NCI-H1436 (cell line): ENCODE measurements around the gene AP5S1.
"Not testable (repeated sequence)": the region's sequence is repeated elsewhere in the genome, so short reads cannot be mapped to it uniquely, and the experiment has no call there.

ENCODE experiments used
- DNase-seq: peaks from one replicate; lab custom pipeline; 2025; lab: John Stamatoyannopoulos, UW

AP5S1 gene

GRCh38 chr20:3794168-3794567 lies 26.2 kb upstream of the AP5S1 start:
- not testable (repeated sequence) for DNase-seq

GRCh38 chr20:3794701-3795420 lies 25.5 kb upstream of the AP5S1 start:
- DNase-seq = no peak

DNA sequence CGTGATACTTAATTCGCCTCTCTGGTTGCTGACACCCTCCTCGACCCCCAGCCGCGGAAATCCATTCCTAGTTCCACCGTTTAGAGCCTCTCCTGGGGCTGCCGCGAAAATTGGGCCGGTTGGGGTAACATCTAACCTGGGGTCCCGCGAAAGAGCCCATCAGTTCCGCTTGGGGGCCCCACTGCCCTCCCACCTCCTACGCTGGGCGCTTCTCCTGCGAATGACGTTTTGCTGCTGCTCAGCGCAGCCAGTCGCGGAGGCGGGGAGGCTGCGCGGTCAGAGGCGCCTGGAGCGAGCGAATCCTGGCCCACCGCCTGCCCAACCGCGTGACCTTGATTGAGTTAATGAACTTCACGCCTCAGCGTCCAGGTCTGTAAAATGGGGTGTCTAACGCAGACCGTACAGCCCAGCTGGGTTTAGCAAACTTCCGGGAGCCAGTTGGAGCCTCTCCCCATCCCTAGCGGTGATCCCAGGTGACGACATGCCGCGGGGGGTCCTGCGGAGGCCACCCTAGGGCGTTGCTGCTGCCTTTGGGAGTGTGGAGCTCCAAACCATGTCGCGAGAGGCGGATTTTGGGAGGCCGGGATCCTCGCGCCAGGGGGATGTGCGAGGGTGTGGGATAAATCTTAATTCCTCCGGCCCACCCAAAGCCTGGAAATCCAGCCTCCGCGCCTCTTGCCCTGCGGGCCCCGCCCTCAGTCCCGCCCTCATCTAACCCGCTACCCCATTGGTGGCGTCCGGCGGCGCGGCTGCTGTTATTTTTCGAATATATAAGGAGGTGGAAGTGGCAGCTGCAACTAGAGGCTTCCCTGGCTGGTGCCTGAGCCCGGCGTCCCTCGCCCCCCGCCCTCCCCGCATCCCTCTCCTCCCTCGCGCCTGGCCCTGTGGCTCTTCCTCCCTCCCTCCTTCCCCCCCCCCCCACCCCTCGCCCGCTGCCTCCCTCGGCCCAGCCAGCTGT lies 24.6 kb upstream of the AP5S1 start, which contains the start of gene CDC25B:
CDC25B (plus strand) TSS at position 800 of the 958 bp plus-strand sequence. CDS start 222 bp downstream, outside the sequence.
- peak; percentile 92 for DNase-seq

DNA sequence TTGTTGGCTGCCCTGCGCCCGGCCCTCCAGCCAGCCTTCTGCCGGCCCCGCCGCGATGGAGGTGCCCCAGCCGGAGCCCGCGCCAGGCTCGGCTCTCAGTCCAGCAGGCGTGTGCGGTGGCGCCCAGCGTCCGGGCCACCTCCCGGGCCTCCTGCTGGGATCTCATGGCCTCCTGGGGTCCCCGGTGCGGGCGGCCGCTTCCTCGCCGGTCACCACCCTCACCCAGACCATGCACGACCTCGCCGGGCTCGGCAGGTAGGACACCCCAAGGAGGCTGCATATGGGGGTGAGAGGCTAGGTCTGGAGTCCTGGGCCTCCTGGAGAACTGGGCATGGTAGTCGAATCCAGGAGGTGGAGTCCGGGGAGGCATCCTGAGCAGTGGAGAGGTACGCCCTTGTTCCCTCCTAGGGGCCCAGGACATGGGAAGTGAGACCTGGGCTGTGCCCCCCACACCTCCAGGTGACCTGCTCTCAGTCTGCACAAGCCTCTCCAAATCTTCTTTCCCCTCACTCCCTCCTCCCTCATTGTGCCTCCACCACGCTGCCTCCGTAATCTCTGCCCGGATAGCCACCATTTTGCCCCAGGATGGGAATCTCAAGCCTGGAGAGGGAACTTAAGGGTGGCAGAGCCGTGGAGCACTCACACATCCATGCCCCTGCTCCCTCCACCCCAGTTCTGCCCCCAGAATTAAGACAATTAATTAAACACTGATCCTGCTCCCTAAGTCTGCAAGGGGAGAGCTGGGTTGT lies 23.7 kb upstream of the AP5S1 start:
- no peak for DNase-seq

GRCh38 chr20:3797226-3797545 lies 23.2 kb upstream of the AP5S1 start:
- no peak for DNase-seq

DNA sequence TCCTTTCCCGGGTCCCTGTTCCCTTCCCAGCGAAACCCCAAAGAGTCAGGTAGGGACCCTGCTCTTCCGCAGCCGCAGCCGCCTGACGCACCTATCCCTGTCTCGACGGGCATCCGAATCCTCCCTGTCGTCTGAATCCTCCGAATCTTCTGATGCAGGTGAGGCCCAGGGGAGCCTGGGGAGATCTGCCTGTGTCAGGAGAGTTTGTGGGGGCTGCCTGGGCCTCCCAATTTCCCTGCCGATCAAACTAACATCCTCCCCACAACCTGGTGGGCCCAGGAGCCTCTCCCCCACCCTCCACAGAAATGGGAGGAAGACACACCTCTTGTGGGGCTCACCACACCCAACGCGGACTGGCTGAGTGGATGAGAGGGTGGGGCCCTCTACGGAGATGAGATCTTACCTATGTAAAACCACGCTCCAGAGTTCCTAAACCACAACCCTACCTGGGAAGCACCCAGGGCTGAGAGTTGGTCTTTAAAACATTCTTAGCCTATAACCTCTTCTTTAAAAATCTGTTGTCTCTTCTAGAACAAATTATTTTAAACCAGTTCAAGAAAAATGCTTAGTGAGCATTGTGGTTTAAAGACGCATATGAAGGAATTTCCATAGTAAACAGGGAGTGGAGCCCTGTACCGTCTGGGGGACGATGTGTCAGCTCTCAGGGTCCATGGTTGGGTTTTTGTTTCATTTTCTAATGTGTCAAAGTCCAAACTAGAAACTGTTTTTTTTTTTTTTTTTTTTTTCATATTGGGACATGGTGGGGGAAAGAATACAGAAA lies 22.6 kb upstream of the AP5S1 start:
- peak; percentile 48 for DNase-seq

- no peak for DNase-seq
Observed at GRCh38 chr20:3798373-3798768, 22.0 kb upstream of the AP5S1 start.

DNA sequence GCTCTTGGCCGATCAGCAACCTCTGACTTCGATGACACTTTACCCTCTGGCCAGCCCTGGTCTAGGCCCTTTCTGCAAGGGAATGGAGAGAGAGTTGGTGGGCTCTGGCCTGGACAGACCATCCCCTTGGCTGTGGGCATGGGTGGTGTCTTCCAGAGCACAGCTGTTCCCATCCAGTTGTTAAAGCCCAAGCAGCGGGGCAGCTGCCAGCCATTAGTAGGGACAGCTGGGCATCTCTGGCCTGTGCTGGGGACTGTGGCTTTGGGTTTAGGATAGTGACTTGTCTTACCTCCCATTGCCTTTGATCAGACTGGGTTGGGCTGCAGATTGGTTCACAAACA lies 21.5 kb upstream of the AP5S1 start:
- no peak for DNase-seq

DNA sequence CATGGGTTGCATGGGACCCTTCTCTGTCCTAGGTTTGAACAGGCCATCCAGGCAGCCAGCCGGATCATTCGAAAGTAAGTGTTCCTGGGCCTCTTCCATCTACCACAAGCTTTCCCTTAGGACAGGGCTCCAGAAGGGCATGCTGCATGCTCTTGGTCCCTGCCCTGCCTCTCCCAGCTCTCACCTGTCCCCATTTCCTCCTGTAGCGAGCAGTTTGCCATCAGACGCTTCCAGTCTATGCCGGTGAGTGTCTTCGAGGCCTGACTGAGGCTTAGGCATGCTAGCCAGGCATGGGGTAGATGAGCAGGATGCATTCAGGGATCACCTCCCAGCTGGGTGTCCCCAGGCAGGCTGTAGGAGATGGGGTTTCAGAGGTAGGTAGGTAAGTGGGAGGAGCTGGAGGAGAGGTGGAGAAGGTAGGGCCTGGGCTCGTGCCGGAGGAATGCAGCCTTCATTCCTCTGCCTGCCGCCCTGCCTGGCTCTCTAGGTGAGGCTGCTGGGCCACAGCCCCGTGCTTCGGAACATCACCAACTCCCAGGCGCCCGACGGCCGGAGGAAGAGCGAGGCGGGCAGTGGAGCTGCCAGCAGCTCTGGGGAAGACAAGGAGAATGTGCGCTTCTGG lies 20.0 kb upstream of the AP5S1 start:
- DNase-seq = no peak

- no peak for DNase-seq
Observed at GRCh38 chr20:3800878-3801260, 19.5 kb upstream of the AP5S1 start.

DNA sequence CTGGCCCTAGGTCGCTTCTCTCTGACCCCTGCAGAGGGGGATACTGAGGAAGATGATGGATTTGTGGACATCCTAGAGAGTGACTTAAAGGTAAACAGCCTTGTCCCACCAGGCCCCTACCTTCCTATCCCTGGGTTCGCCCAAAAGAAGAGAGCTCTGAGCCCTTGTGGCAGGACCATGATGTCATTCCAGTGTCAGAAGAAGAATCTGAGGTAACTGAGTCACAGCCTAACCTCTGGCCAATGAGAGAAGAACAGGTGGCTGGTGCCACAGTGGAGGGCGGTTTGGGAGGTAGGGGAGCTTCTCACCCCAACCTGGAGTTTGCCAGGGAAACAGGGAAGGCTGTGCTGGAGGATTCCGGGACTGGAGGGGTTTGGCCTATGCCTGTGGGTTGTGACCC lies 19.0 kb upstream of the AP5S1 start:
- no peak for DNase-seq

GRCh38 chr20:3801846-3802245 lies 18.5 kb upstream of the AP5S1 start:
- no peak for DNase-seq

- peak; percentile 17 for DNase-seq
Observed at GRCh38 chr20:3802524-3803239, 17.7 kb upstream of the AP5S1 start.

DNA sequence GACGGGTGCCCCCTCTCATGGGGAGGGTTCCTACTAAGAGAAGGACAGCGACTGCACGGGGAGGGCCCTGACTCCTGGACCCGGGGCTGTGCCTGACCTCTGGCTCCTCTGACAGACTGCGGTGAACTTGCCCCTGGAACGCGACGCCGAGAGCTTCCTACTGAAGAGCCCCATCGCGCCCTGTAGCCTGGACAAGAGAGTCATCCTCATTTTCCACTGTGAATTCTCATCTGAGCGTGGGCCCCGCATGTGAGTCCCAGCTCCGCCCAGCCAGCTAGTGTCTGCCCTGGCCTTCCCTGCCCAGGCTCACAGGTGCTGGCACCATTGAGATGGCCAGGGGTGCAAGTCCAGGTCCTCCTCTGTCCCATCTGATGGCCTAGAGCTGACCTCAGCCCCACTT lies 17.1 kb upstream of the AP5S1 start:
- DNase-seq = no peak

DNA sequence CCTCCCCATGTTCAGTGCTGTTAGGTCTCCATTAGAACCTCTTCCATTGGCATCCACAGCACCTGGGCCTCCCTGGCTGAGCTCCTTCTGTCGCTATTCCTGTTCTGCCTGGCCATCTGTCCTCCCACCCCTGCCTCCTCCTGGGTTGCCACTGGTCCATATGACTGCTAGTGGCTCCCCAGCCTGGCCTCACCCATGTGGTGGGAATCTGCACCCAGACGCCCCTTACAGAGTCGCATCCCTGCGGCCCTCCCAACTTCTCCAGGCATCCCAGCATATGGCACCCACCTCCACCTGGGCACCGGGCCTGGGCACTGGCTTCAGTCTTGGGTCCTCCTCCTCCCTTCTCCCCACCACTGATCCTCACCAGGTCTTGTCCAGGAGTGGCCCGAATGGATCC lies 16.5 kb upstream of the AP5S1 start:
- no peak for DNase-seq

- DNase-seq = no peak
Observed at GRCh38 chr20:3804254-3804751, 16.0 kb upstream of the AP5S1 start.

GRCh38 chr20:3804781-3805180 lies 15.6 kb upstream of the AP5S1 start:
- no peak for DNase-seq

- DNase-seq = no peak
Observed at GRCh38 chr20:3808544-3808943, 11.8 kb upstream of the AP5S1 start.

DNA sequence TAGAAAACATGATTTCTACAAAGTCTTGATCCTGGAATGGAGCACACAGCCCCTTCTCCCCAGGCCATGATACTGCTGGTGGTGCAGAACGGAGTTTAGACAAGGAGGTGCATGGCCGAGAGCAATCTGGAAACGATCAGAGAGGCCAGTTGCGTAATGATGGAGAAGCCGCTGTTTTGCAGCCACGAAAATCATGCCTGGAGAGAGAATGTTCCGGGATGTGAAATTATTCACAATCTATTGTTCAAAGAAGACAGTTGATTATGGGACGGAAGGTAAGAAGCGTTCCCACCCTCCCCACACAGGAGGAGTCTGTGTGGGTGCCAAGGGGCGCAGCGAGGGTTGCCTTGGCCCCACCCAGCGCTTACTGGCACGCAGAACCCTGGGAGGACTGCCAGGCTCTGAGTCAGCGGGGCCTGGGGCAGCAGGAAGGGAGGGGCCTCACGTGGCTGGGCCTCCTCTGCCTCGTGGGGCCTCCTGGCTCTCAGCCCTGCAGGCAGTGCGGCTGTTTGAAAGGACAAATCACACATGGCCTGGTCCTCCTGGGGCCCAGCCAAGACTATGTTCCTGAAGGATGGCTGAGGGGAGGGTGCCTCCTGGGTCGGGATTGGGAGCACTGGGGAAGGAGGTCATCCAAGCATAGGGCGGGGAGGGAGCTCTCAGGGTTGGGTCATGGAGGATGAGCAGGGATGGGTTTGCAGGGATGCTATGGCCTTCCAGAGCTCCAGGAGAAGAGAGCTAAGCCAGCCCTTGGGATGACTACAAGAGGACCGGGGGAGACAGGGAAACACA lies 8.7 kb upstream of the AP5S1 start:
- DNase-seq = peak; percentile 95

- DNase-seq = no peak
Observed at GRCh38 chr20:3812259-3812681, 8.1 kb upstream of the AP5S1 start.
